Uterus (tissue), 2 donors: Measurements from ENCODE around the gene KIAA1217.

Source experiments
- POLR2A ChIP-seq, 2 donors: fragments of 450-650 bp; IDR thresholded peaks; one replicate each; pipeline ENCODE4 v1.6.1; 2016; ENCODE audit warnings: antibody characterized with exemption in 2 of 2, mild to moderate bottlenecking in 1 of 2, moderate library complexity in 1 of 2
- TF ChIP-seq, protein P1 (sequence below), 4 experiments: fragments of 200-600 bp in 2 of 4; fragments of 450-650 bp in 2 of 4; sonication (generic) in 2 of 4; IDR thresholded peaks; one replicate each; pipeline ENCODE4 v1.5.1; 2016 to 2019; ENCODE audit warnings: antibody characterized with exemption in 4 of 4, mild to moderate bottlenecking in 2 of 4, moderate library complexity in 1 of 4

DNA sequence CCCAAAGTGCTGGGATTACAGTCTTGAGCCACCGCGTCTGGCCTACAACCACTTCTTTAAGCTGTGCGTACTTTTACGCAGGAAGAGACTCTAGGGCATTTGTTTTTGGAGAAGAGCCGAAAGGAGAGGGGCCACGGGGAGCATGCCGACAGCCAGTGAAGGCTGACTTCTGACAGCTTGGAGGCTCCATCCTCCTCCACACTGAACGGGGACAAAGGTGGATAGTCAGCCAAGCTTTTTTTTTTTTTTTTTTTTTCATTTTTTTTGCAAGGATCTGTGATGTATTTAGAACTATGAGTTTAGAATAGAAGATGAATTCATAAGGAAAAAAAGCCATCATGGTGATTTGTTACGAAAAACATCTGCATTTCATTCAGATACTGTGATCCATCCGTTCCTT, 293.1 kb downstream of the KIAA1217 start:
- TF ChIP-seq, protein P1, sequence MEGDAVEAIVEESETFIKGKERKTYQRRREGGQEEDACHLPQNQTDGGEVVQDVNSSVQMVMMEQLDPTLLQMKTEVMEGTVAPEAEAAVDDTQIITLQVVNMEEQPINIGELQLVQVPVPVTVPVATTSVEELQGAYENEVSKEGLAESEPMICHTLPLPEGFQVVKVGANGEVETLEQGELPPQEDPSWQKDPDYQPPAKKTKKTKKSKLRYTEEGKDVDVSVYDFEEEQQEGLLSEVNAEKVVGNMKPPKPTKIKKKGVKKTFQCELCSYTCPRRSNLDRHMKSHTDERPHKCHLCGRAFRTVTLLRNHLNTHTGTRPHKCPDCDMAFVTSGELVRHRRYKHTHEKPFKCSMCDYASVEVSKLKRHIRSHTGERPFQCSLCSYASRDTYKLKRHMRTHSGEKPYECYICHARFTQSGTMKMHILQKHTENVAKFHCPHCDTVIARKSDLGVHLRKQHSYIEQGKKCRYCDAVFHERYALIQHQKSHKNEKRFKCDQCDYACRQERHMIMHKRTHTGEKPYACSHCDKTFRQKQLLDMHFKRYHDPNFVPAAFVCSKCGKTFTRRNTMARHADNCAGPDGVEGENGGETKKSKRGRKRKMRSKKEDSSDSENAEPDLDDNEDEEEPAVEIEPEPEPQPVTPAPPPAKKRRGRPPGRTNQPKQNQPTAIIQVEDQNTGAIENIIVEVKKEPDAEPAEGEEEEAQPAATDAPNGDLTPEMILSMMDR (IDR thresholded peaks at IDR 0.05): no peak
- no peak for TF ChIP-seq POLR2A (IDR thresholded peaks at IDR 0.05)
